Measurements from ENCODE around the gene ELP4.

GRCh38 chr11:31625868-31626267 lies 116.3 kb downstream of the ELP4 start:
- no peak for TF ChIP-seq CTCF (conservative IDR thresholded peaks at IDR 0.05; ENCODE audit: low read length)
- no peak for TF ChIP-seq EZH2phosphoT487 (IDR thresholded peaks at IDR 0.05; ENCODE audit: borderline replicate concordance)
